Fibroblast of skin of left biceps (primary cell): ENCODE measurements around the gene NOSIP.
A peak's percentile ranks its signal among the peaks of the same experiment; 100 is the strongest.
"Not testable (repeated sequence)": the region's sequence is repeated elsewhere in the genome, so short reads cannot be mapped to it uniquely, and the experiment has no call there.

Source experiments
- DNase-seq, 2 experiments: peaks; one replicate each; pipeline ENCODE4 v3.0.0-alpha.2; 2013; ENCODE audit warnings: low read depth in 2 of 2

Gene NOSIP

GRCh38 chr19:49580264-49581006 is at the start of gene NOSIP:
Gene NOSIP, minus strand, starts transcription at chr19:49580556. Its CDS starts 19,865 bp downstream, at chr19:49560691.
- DNase-seq = peak; percentile 86 to 90

- DNase-seq = no peak
Observed at GRCh38 chr19:49629659-49630058, 49.3 kb upstream of the NOSIP start.

DNA sequence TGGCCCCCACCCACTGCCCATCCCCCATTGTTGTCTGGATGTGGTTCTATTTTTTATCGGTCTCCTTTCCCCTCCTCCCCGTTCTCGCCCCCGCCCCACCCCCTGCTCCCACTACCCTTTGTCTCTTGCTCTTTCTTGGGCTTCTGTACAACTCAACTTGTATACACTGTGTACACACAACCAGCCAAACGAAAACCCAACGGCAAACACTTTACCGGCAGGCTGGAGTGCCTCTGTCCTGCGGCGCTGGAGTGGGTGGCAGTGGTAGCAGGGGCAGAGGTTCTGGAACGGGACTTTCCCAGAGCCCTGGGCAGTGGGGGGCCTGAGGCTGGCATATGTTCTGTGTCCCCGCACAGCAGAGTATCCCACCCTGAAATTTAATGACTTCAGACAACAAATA is 45.9 kb upstream of the NOSIP start:
- no peak for DNase-seq

GRCh38 chr19:49624967-49625910 is 44.9 kb upstream of the NOSIP start:
- DNase-seq = no peak

GRCh38 chr19:49617860-49618259 is 37.5 kb upstream of the NOSIP start:
- not testable (repeated sequence) for DNase-seq

DNA sequence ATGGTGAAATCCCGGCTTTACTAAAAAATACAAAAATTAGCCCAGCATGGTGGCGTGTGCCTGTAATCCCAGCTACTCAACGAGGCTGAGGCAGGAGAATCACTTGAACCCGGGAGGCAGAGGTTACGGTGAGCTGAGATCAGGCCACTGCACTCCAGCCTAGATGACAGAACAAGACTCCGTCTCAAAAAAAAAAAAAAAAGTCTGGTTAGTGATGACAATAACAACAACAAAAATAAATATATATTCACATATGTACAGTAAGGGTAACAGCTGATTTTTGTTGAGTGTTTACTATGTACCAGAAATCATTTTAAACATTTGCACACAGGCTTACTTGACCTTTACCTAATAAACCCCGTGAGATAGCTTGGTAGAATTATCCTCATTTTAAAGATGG is 36.6 kb upstream of the NOSIP start:
- DNase-seq = no peak

DNA sequence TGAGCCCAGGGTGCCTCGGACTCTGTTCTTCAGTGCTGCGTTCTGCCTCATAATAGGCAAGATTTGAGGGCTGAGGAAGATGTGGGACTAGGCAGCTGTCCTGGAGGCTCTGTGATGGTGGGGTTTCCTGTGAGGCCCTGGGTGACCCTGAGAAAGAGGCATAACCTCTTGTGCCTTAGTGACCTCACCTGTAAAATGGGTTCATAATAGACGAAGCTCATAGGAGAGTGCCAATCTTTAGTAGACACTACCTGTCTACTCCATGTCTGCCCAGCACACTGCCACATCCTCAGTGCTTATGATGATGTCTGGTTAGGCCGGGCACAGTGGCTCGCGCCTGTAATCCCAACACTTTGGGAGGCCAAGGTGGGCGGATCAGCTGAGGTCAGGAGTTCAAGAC is 36.2 kb upstream of the NOSIP start:
- DNase-seq = no peak

GRCh38 chr19:49615861-49616260 is 35.5 kb upstream of the NOSIP start:
- DNase-seq = no peak

- no peak for DNase-seq
Observed at GRCh38 chr19:49614096-49614833, 33.9 kb upstream of the NOSIP start.

- DNase-seq = no peak
Observed at GRCh38 chr19:49613374-49613773, 33.0 kb upstream of the NOSIP start.

GRCh38 chr19:49609499-49610092 is 29.2 kb upstream of the NOSIP start:
- no peak for DNase-seq

DNA sequence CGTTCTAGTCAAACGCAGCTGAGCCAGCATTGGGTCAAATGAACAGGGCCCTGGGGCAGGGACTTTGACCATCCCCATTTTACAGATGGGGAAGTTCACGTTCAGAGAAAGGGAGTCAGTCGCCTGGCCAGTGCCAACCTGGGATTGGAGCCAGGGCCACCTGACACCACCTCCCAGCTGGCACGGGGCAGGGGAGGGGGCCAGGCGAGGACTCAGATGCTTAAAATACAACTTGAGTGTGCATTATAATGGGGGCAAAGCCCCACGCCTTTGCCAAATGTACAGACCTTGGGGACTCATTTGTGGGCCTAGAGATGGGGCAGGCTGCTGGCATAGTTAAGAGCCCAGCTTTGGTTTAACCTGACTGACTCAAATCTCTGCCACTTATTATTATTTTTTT is 25.2 kb upstream of the NOSIP start:
- no peak for DNase-seq

GRCh38 chr19:49602806-49603205 is 22.4 kb upstream of the NOSIP start:
- DNase-seq = no peak

GRCh38 chr19:49601482-49602038 is 21.2 kb upstream of the NOSIP start:
- no peak for DNase-seq

DNA sequence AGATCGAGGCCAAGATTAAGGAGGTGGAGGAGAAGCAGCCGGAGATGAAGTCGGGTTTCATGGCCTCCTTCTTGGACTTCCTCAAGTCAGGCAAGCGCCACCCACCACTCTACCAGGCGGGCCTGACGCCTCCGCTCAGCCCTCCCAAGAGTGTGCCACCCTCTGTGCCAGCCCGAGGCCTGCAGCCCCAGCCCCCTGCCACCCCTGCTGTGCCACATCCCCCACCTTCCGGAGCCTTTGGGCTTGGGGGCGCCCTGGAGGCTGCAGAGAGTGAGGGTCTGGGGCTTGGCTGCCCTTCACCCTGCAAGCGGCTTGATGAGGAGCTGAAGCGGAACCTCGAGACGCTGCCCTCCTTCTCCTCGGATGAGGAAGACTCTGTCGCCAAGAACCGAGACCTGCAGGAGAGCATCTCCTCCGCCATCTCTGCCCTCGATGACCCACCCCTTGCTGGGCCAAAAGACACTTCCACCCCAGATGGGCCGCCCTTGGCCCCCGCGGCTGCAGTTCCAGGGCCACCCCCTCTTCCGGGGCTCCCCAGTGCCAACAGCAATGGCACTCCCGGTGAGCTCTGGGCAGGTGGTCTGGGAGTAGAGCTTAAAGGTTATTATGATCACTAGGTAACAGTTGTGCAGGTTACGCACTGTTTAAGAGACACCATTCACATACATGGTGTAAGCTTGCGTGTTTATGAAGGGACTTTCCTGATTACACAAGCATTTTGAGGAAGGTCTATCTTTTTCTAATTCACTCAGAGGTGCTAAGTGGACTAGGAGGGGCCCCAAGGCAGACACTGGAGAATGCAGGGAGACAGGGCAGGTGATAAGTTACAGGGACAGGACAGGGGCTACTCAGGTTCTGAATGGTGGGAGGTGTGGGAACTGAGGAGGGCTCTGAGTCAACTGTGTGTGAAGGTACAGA is 19.3 kb upstream of the NOSIP start:
- no peak for DNase-seq

- DNase-seq = no peak
Observed at GRCh38 chr19:49597703-49597974, 17.3 kb upstream of the NOSIP start.

- no peak for DNase-seq
Observed at GRCh38 chr19:49596954-49597702, 16.8 kb upstream of the NOSIP start.

GRCh38 chr19:49596407-49596806 is 16.1 kb upstream of the NOSIP start:
- DNase-seq = no peak

- DNase-seq = no peak
Observed at GRCh38 chr19:49595819-49596404, 15.6 kb upstream of the NOSIP start.
